ENCODE measurements around the gene AOPEP. TPM values are rescaled to one million over a fixed set of nuclear protein-coding genes. Genes with fewer than 3 reads are reported as not detected.

Gene AOPEP
- total and polyA plus RNA-seq, 2 donors (not counting 3 experiments of a cell fraction or from before 2014, with no cell fraction given) = 20.2 to 41.6 TPM

- no peak overlapping the region for H3K9ac ChIP-seq (replicated peaks; ENCODE audit: extremely low read depth, insufficient read depth, low read length)
- H3K4me2 ChIP-seq (ENCODE audit: insufficient read depth, low read length) = no peak overlapping the region
- CTCF ChIA-PET = interaction anchor here (0.7 to 2.1 kb wide), 4 partner anchors 17 to 162 kb away, joined by 3 to 6 read pairs (median 4); no protein-coding TSS in a partner anchor
- DNase-seq (ENCODE audit: low read depth, low spot score) (peak; percentile 24), FAIRE-seq (no peak)
- no peaks in the 10 kb centered on the region for H3K9me1 ChIP-seq (replicated peaks; ENCODE audit: control insufficient read depth, extremely low read depth, insufficient read depth, low read length)
- H3K36me3 ChIP-seq (ENCODE audit: control insufficient read depth in 2 of 2, extremely low read depth in 1 of 2, insufficient read depth in 2 of 2, low read length in 2 of 2) = no peaks in the 10 kb centered on the region
- TF ChIP-seq POLR2A (IDR thresholded peaks at IDR 0.05; ENCODE audit: low read depth, low read length) = no peak
- TF ChIP-seq POLR2AphosphoS5 (IDR thresholded peaks at IDR 0.05; ENCODE audit: insufficient read depth, low read depth, low read length) = no peak
- TF ChIP-seq FOS (IDR thresholded peaks at IDR 0.05; ENCODE audit: borderline replicate concordance, insufficient read depth, low read length) = no peak
- no peak for TF ChIP-seq CTCF (IDR thresholded peaks at IDR 0.05; ENCODE audit: extremely low read depth in 1 of 2, insufficient read depth in 1 of 2, low read depth in 1 of 2, low read length in 2 of 2)
- TF ChIP-seq MYC (IDR thresholded peaks at IDR 0.05; ENCODE audit: low read depth, low read length) = no peak
- no peak for TF ChIP-seq MAX (IDR thresholded peaks at IDR 0.05; ENCODE audit: insufficient read depth, insufficient read length)
- no peak for TF ChIP-seq JUN (IDR thresholded peaks at IDR 0.05; ENCODE audit: borderline replicate concordance, insufficient read depth, insufficient read length, low read depth)
- no peak for TF ChIP-seq EZH2 (IDR thresholded peaks at IDR 0.05; ENCODE audit: borderline replicate concordance, low read depth, low read length, severe bottlenecking)
- no peak for TF ChIP-seq GATA2 (IDR thresholded peaks at IDR 0.05; ENCODE audit: insufficient read depth, insufficient read length, low read depth, low read length)
- no peaks in the 10 kb centered on the region for H3K79me2 ChIP-seq (ENCODE audit: control insufficient read depth, insufficient read depth, low read length)
- H2AFZ ChIP-seq (ENCODE audit: low read depth, low read length) = no peak overlapping the region
- dilution Hi-C loops (cut with MboI; ENCODE audit: extremely low pct_ligation_motif_present, low sequenced_read_pairs) (no loop called here), intact Hi-C loops (cut with micrococcal nuclease) (no loop called here)
- H4K20me1 ChIP-seq (replicated peaks; ENCODE audit: control insufficient read depth, extremely low read depth, insufficient read depth, low read length) = no peaks in the 10 kb centered on the region
- H3K27ac ChIP-seq (ENCODE audit: insufficient read depth, low read depth, low read length) = no peak overlapping the region
- H3K9me3 ChIP-seq (replicated peaks; ENCODE audit: control insufficient read depth, insufficient read depth, low read length) = no peaks in the 10 kb centered on the region
- POLR2A ChIA-PET = no interaction called here
- no TSS peak for BruUV-seq (replicated peaks)
- H3K4me1 ChIP-seq (ENCODE audit: control insufficient read depth, extremely low read depth, insufficient read depth, low read length) = peaks cover 41% of the 10 kb centered on the region
- H3K27me3 ChIP-seq (ENCODE audit: control insufficient read depth in 2 of 2, insufficient read depth in 2 of 2, low read length in 2 of 2) = no peaks in the 10 kb centered on the region
- no peak overlapping the region for H3K4me3 ChIP-seq (replicated peaks in 1 of 3; ENCODE audit: insufficient read depth in 1 of 3, low read depth in 1 of 3, low read length in 3 of 3)
Observed at GRCh38 chr9:94864196-94864595, 137.7 kb downstream of the AOPEP start.

Measured in endothelial cell of umbilical vein (primary cell).